Measurements from ENCODE around the gene GRIP1.

DNA sequence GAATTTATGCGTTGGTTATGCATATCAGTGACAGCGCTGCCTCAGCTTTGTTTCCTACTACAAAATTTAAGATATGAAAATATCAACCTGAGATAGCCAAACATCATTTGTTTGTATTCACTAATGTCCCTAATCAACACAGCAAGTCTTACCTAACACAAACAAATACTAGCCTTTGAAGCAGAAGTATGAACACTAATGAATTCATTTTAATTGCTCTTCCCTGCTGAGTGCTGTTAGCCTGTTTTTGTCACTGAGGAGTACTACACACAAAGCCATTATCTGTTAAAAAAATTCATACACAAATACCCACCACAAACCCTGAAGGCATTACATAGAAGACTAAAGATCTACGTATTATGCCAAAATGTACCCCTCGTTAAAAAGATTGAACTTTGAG, 225.8 kb downstream of the GRIP1 start:
- TF ChIP-seq CTCF (IDR thresholded peaks at IDR 0.05) (no peak), POLR2A (IDR thresholded peaks at IDR 0.05) (no peak)

Data from prostate gland (tissue), 2 donors.